WTC11 (cell line): ENCODE data around the gene AGPAT3. TPM values are rescaled to one million over a fixed set of nuclear protein-coding genes. Genes with fewer than 3 reads are reported as not detected.

Experiments used
- ATAC-seq: fragments of 200-7000 bp; cut with Tn5 transposase; 2 replicates; pipeline ENCODE4 v1.10.0; 2021; ENCODE audit warnings: mild to moderate bottlenecking, moderate library complexity
- CTCF ChIA-PET: fragments of 300-600 bp; sonication (Branson Sonifier 250); formaldehyde crosslinking; loops from one replicate; lab custom pipeline; 2021; ENCODE audit warnings: antibody characterized with exemption; lab: Charles Lee
- POLR2A ChIA-PET: fragments of 350-600 bp; sonication (Branson Sonifier 250); formaldehyde crosslinking; loops from one replicate; lab custom pipeline; 2021; ENCODE audit warnings: antibody characterized with exemption; lab: Charles Lee
- DNase-seq: peaks from one replicate; pipeline ENCODE4 v3.0.0; 2021; ENCODE audit warnings: low spot score
- H3K27ac Mint-ChIP-seq: 2 replicates; pipeline ENCODE4 v1.8.0; 2021; ENCODE audit warnings: mixed read lengths
- H3K27me3 Mint-ChIP-seq: 2 replicates; pipeline ENCODE4 v1.8.0; 2021; ENCODE audit warnings: low read depth, mild to moderate bottlenecking, moderate library complexity, mixed read lengths
- H3K36me3 Mint-ChIP-seq: 2 replicates; pipeline ENCODE4 v1.8.0; 2021; ENCODE audit warnings: mixed read lengths
- H3K4me1 Mint-ChIP-seq: 2 replicates; pipeline ENCODE4 v1.8.0; 2022; ENCODE audit warnings: mixed read lengths
- H3K4me3 Mint-ChIP-seq: 2 replicates; pipeline ENCODE4 v1.8.0; 2021; ENCODE audit warnings: mild to moderate bottlenecking, moderate library complexity, mixed read lengths
- H3K9me3 Mint-ChIP-seq: 2 replicates; pipeline ENCODE4 v1.8.0; 2021; ENCODE audit warnings: mixed read lengths
- AFF4 ChIP-seq: sonication (generic); formaldehyde crosslinking; IDR thresholded peaks from 2 replicates; pipeline ENCODE4 v1.8.1; 2023; ENCODE audit warnings: mild to moderate bottlenecking, missing genetic modification reagents, borderline replicate concordance
- ATF1 ChIP-seq: sonication (generic); formaldehyde crosslinking; IDR thresholded peaks from 2 replicates; pipeline ENCODE4 v1.8.1; 2023; ENCODE audit warnings: mild to moderate bottlenecking, moderate library complexity, missing genetic modification reagents
- ATF3 ChIP-seq: sonication (generic); formaldehyde crosslinking; conservative IDR thresholded peaks from 2 replicates; pipeline ENCODE4 v1.8.1; 2022; ENCODE audit warnings: mild to moderate bottlenecking, missing genetic modification reagents
- ATF6 ChIP-seq: sonication (generic); formaldehyde crosslinking; IDR thresholded peaks from 2 replicates; pipeline ENCODE4 v1.8.1; 2023; ENCODE audit warnings: mild to moderate bottlenecking, missing genetic modification reagents
- CREB1 ChIP-seq: sonication (generic); formaldehyde crosslinking; IDR thresholded peaks from 2 replicates; pipeline ENCODE4 v1.8.0; 2023; ENCODE audit warnings: mild to moderate bottlenecking, missing genetic modification reagents
- ELF4 ChIP-seq: sonication (generic); formaldehyde crosslinking; IDR thresholded peaks from 2 replicates; pipeline ENCODE4 v1.8.1; 2022; ENCODE audit warnings: low read depth, mild to moderate bottlenecking, moderate library complexity, missing genetic modification reagents
- FOXP4 ChIP-seq: sonication (generic); formaldehyde crosslinking; IDR thresholded peaks from 2 replicates; pipeline ENCODE4 v1.8.0; 2022; ENCODE audit warnings: mild to moderate bottlenecking, missing genetic modification reagents
- IRF1 ChIP-seq: sonication (generic); formaldehyde crosslinking; IDR thresholded peaks from 2 replicates; pipeline ENCODE4 v1.8.0; 2023; ENCODE audit warnings: missing genetic modification reagents
- MXD4 ChIP-seq: fragments of 250-450 bp; sonication (Bioruptor Pico); IDR thresholded peaks from 2 replicates; pipeline ENCODE4 v1.8.0; 2021; ENCODE audit warnings: mild to moderate bottlenecking, moderate library complexity, borderline replicate concordance
- MYBL2 ChIP-seq: sonication (generic); formaldehyde crosslinking; IDR thresholded peaks from 2 replicates; pipeline ENCODE4 v1.8.1; 2023; ENCODE audit warnings: mild to moderate bottlenecking, moderate library complexity, missing genetic modification reagents
- NFATC4 ChIP-seq: fragments of 250-450 bp; sonication (Bioruptor Pico); IDR thresholded peaks from 2 replicates; pipeline ENCODE4 v1.9.0; 2021; ENCODE audit warnings: mild to moderate bottlenecking
- NR3C1 ChIP-seq: sonication (generic); formaldehyde crosslinking; conservative IDR thresholded peaks from 2 replicates; pipeline ENCODE4 v1.8.1; 2023; ENCODE audit warnings: low read depth, mild to moderate bottlenecking, missing genetic modification reagents
- PRDM15 ChIP-seq: sonication (generic); formaldehyde crosslinking; IDR thresholded peaks from 2 replicates; pipeline ENCODE4 v1.8.0; 2022; ENCODE audit warnings: missing genetic modification reagents
- RORB ChIP-seq: fragments of 250-450 bp; sonication (Bioruptor Pico); IDR thresholded peaks from 2 replicates; pipeline ENCODE4 v1.9.0; 2021; ENCODE audit warnings: mild to moderate bottlenecking
- SMAD3 ChIP-seq: sonication (generic); formaldehyde crosslinking; IDR thresholded peaks from 2 replicates; pipeline ENCODE4 v1.8.0; 2022; ENCODE audit warnings: missing genetic modification reagents, mild to moderate bottlenecking, borderline replicate concordance
- TEAD4 ChIP-seq: sonication (generic); formaldehyde crosslinking; IDR thresholded peaks from 2 replicates; pipeline ENCODE4 v1.8.0; 2022; ENCODE audit warnings: mild to moderate bottlenecking, missing genetic modification reagents
- USF1 ChIP-seq: sonication (generic); formaldehyde crosslinking; IDR thresholded peaks from 2 replicates; pipeline ENCODE4 v1.8.0; 2022; ENCODE audit warnings: mild to moderate bottlenecking, missing genetic modification reagents
- ZNF317 ChIP-seq: sonication (generic); formaldehyde crosslinking; IDR thresholded peaks from 2 replicates; pipeline ENCODE4 v1.8.1; 2023; ENCODE audit warnings: low read depth, mild to moderate bottlenecking, moderate library complexity, missing genetic modification reagents, borderline replicate concordance
- ZNF416 ChIP-seq: fragments of 250-450 bp; sonication (Bioruptor Pico); IDR thresholded peaks from 2 replicates; pipeline ENCODE4 v1.9.0; 2021; ENCODE audit warnings: mild to moderate bottlenecking, inconsistent platforms
- total RNA-seq: library from RNA; stranded (reverse); gene quantifications from 3 replicates; pipeline ENCODE4 v1.2.3, GENCODE V29; 2021

The AGPAT3 gene
- total RNA-seq, 1 experiment from 2014 or later, result 5.6 TPM

GRCh38 chr21:43978060-43978459 is 113.0 kb downstream of the AGPAT3 start:
- DNase-seq (no peak), ATAC-seq (no peak)
- Mint-ChIP-seq H3K4me1 (peaks cover 8% of the 10 kb centered on the region), H3K36me3 (no peaks in the 10 kb centered on the region), H3K9me3 (no peaks in the 10 kb centered on the region), H3K27ac (no peak overlapping the region), H3K27me3 (no peaks in the 10 kb centered on the region), H3K4me3 (no peak overlapping the region)
- TF ChIP-seq SMAD3 (CRISPR knock-in tag) (no peak), MYBL2 (CRISPR knock-in tag) (no peak), NFATC4 (CRISPR knock-in tag) (no peak), ZNF416 (CRISPR knock-in tag) (no peak), RORB (CRISPR knock-in tag) (no peak)
- CTCF ChIA-PET, result interaction anchor here (2.6 kb wide), 1 partner anchor 39 kb away, joined by 10 read pairs; no protein-coding TSS in a partner anchor
- POLR2A ChIA-PET, result no interaction called here

GRCh38 chr21:43979654-43980053 is 114.6 kb downstream of the AGPAT3 start:
- ATAC-seq, result no peak
- POLR2A ChIA-PET, result no interaction called here
- no peak for DNase-seq
- peak overlapping the region; percentile 74 for H3K27ac Mint-ChIP-seq
- H3K27me3 Mint-ChIP-seq, result no peaks in the 10 kb centered on the region
- CTCF ChIA-PET, result interaction anchor here (0.9 to 1.0 kb wide), 2 partner anchors 163 to 191 kb away, joined by 3 read pairs; no protein-coding TSS in a partner anchor
- no peak overlapping the region for H3K4me3 Mint-ChIP-seq
- peaks cover 8% of the 10 kb centered on the region for H3K4me1 Mint-ChIP-seq
- TF ChIP-seq PRDM15 (CRISPR knock-in tag), result no peak
- TF ChIP-seq TEAD4 (CRISPR knock-in tag), result no peak
- TF ChIP-seq USF1 (CRISPR knock-in tag), result no peak
- TF ChIP-seq MXD4, result no peak
- no peak for TF ChIP-seq NR3C1 (CRISPR knock-in tag)
- no peak for TF ChIP-seq ELF4
- no peak for TF ChIP-seq ATF3 (CRISPR knock-in tag)
- no peak for TF ChIP-seq FOXP4
- no peak for TF ChIP-seq ATF1 (CRISPR knock-in tag)
- no peak for TF ChIP-seq ATF6 (CRISPR knock-in tag)
- no peak for TF ChIP-seq CREB1 (CRISPR knock-in tag)
- TF ChIP-seq IRF1 (CRISPR knock-in tag), result no peak
- TF ChIP-seq ZNF317 (CRISPR knock-in tag), result no peak
- no peak for TF ChIP-seq AFF4 (CRISPR knock-in tag)
- no peak for TF ChIP-seq RORB (CRISPR knock-in tag)
- TF ChIP-seq, all 79 proteins: peak for 0
- Mint-ChIP-seq H3K9me3 (no peaks in the 10 kb centered on the region), H3K36me3 (no peaks in the 10 kb centered on the region)
